WTC11 (cell line): Measurements from ENCODE around the gene THY1. TPM values are rescaled to one million over a fixed set of nuclear protein-coding genes. Genes with fewer than 3 reads are reported as not detected.

Experiments
- ATAC-seq: fragments of 200-7000 bp; cut with Tn5 transposase; 2 replicates; pipeline ENCODE4 v1.10.0; 2021; ENCODE audit warnings: mild to moderate bottlenecking, moderate library complexity
- CTCF ChIA-PET: fragments of 300-600 bp; sonication (Branson Sonifier 250); formaldehyde crosslinking; loops from one replicate; lab custom pipeline; 2021; ENCODE audit warnings: antibody characterized with exemption; lab: Charles Lee
- POLR2A ChIA-PET: fragments of 350-600 bp; sonication (Branson Sonifier 250); formaldehyde crosslinking; loops from one replicate; lab custom pipeline; 2021; ENCODE audit warnings: antibody characterized with exemption; lab: Charles Lee
- DNase-seq: peaks from one replicate; pipeline ENCODE4 v3.0.0; 2021; ENCODE audit warnings: low spot score
- H3K27ac Mint-ChIP-seq: 2 replicates; pipeline ENCODE4 v1.8.0; 2021; ENCODE audit warnings: mixed read lengths
- H3K27me3 Mint-ChIP-seq: 2 replicates; pipeline ENCODE4 v1.8.0; 2021; ENCODE audit warnings: low read depth, mild to moderate bottlenecking, moderate library complexity, mixed read lengths
- H3K36me3 Mint-ChIP-seq: 2 replicates; pipeline ENCODE4 v1.8.0; 2021; ENCODE audit warnings: mixed read lengths
- H3K4me1 Mint-ChIP-seq: 2 replicates; pipeline ENCODE4 v1.8.0; 2022; ENCODE audit warnings: mixed read lengths
- H3K4me3 Mint-ChIP-seq: 2 replicates; pipeline ENCODE4 v1.8.0; 2021; ENCODE audit warnings: mild to moderate bottlenecking, moderate library complexity, mixed read lengths
- H3K9me3 Mint-ChIP-seq: 2 replicates; pipeline ENCODE4 v1.8.0; 2021; ENCODE audit warnings: mixed read lengths
- AFF4 ChIP-seq: sonication (generic); formaldehyde crosslinking; IDR thresholded peaks from 2 replicates; pipeline ENCODE4 v1.8.1; 2023; ENCODE audit warnings: mild to moderate bottlenecking, missing genetic modification reagents, borderline replicate concordance
- AR ChIP-seq: fragments of 250-450 bp; sonication (Bioruptor Pico); IDR thresholded peaks from 2 replicates; pipeline ENCODE4 v1.9.0; 2021; ENCODE audit warnings: mild to moderate bottlenecking
- E2F5 ChIP-seq: sonication (generic); formaldehyde crosslinking; IDR thresholded peaks from 2 replicates; pipeline ENCODE4 v1.8.1; 2022; ENCODE audit warnings: mild to moderate bottlenecking, moderate library complexity, missing genetic modification reagents
- JAZF1 ChIP-seq: fragments of 250-450 bp; sonication (Bioruptor Pico); IDR thresholded peaks from 2 replicates; pipeline ENCODE4 v1.9.0; 2021; ENCODE audit warnings: moderate library complexity, mild to moderate bottlenecking, inconsistent platforms
- MXD4 ChIP-seq: fragments of 250-450 bp; sonication (Bioruptor Pico); IDR thresholded peaks from 2 replicates; pipeline ENCODE4 v1.8.0; 2021; ENCODE audit warnings: mild to moderate bottlenecking, moderate library complexity, borderline replicate concordance
- STAT6 ChIP-seq: sonication (generic); formaldehyde crosslinking; conservative IDR thresholded peaks from 2 replicates; pipeline ENCODE4 v1.8.1; 2023; ENCODE audit warnings: mild to moderate bottlenecking, low read depth, missing genetic modification reagents, moderate library complexity
- USF2 ChIP-seq: sonication (generic); formaldehyde crosslinking; IDR thresholded peaks from 2 replicates; pipeline ENCODE4 v1.8.1; 2023; ENCODE audit warnings: mild to moderate bottlenecking, missing genetic modification reagents, moderate library complexity
- ZNF121 ChIP-seq: sonication (generic); formaldehyde crosslinking; IDR thresholded peaks from 2 replicates; pipeline ENCODE4 v1.8.0; 2023; ENCODE audit warnings: missing genetic modification reagents
- ZNF532 ChIP-seq: fragments of 250-450 bp; sonication (Bioruptor Pico); IDR thresholded peaks from 2 replicates; pipeline ENCODE4 v1.9.0; 2021; ENCODE audit warnings: mild to moderate bottlenecking, borderline replicate concordance
- ZSCAN18 ChIP-seq: fragments of 250-450 bp; sonication (Bioruptor Pico); IDR thresholded peaks from 2 replicates; pipeline ENCODE4 v2.1.2; 2022; ENCODE audit warnings: mild to moderate bottlenecking, moderate library complexity
- total RNA-seq: library from RNA; stranded (reverse); gene quantifications from 3 replicates; pipeline ENCODE4 v1.2.3, GENCODE V29; 2021

The THY1 gene
- total RNA-seq, 1 experiment from 2014 or later, result 325 TPM

GRCh38 chr11:119436093-119436492 is 13.1 kb upstream of the THY1 start (continued):
- no peak for TF ChIP-seq E2F5 (CRISPR knock-in tag)
- TF ChIP-seq, all 79 proteins: peak for 0

GRCh38 chr11:119434591-119435330 is 11.8 kb upstream of the THY1 start:
- Mint-ChIP-seq H3K27ac (no peak overlapping the region), H3K27me3 (peaks cover 16% of the 10 kb centered on the region), H3K36me3 (peaks cover 9% of the 10 kb centered on the region), H3K4me1 (peaks cover 47% of the 10 kb centered on the region), H3K4me3 (no peak overlapping the region), H3K9me3 (peaks cover 9% of the 10 kb centered on the region)
- POLR2A ChIA-PET, result no interaction called here
- ATAC-seq (no peak), DNase-seq (no peak)
- TF ChIP-seq ZSCAN18 (CRISPR knock-in tag) (no peak), STAT6 (no peak), AR (CRISPR knock-in tag) (no peak), USF2 (CRISPR knock-in tag) (no peak), ZNF532 (CRISPR knock-in tag) (no peak), MXD4 (no peak), AFF4 (CRISPR knock-in tag) (no peak), ZNF121 (CRISPR knock-in tag) (no peak), JAZF1 (CRISPR knock-in tag) (no peak)
- CTCF ChIA-PET, result interaction anchor here (0.8 to 1.1 kb wide), 2 partner anchors 13 to 40 kb away, joined by 4 to 5 read pairs; no protein-coding TSS in a partner anchor
